ENCODE data around the gene CPE.

- TF ChIP-seq POLR2A (IDR thresholded peaks at IDR 0.05) (no peak), CTCF (IDR thresholded peaks at IDR 0.05) (no peak)
Observed at GRCh38 chr4:165384598-165384997, 5.8 kb downstream of the CPE start.
